HG03045 (cell line): ENCODE measurements around the gene MON1A.
"Not testable (repeated sequence)": the region's sequence is repeated elsewhere in the genome, so short reads cannot be mapped to it uniquely, and the experiment has no call there.

Experiments used
- ATAC-seq: cut with Tn5 transposase; IDR thresholded peaks from one replicate; pipeline ENCODE4 v1.9.1; 2021; ENCODE audit warnings: mild to moderate bottlenecking, moderate library complexity; ENCODE audit not compliant: unreplicated experiment

Gene MON1A, protein sequence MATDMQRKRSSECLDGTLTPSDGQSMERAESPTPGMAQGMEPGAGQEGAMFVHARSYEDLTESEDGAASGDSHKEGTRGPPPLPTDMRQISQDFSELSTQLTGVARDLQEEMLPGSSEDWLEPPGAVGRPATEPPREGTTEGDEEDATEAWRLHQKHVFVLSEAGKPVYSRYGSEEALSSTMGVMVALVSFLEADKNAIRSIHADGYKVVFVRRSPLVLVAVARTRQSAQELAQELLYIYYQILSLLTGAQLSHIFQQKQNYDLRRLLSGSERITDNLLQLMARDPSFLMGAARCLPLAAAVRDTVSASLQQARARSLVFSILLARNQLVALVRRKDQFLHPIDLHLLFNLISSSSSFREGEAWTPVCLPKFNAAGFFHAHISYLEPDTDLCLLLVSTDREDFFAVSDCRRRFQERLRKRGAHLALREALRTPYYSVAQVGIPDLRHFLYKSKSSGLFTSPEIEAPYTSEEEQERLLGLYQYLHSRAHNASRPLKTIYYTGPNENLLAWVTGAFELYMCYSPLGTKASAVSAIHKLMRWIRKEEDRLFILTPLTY

DNA sequence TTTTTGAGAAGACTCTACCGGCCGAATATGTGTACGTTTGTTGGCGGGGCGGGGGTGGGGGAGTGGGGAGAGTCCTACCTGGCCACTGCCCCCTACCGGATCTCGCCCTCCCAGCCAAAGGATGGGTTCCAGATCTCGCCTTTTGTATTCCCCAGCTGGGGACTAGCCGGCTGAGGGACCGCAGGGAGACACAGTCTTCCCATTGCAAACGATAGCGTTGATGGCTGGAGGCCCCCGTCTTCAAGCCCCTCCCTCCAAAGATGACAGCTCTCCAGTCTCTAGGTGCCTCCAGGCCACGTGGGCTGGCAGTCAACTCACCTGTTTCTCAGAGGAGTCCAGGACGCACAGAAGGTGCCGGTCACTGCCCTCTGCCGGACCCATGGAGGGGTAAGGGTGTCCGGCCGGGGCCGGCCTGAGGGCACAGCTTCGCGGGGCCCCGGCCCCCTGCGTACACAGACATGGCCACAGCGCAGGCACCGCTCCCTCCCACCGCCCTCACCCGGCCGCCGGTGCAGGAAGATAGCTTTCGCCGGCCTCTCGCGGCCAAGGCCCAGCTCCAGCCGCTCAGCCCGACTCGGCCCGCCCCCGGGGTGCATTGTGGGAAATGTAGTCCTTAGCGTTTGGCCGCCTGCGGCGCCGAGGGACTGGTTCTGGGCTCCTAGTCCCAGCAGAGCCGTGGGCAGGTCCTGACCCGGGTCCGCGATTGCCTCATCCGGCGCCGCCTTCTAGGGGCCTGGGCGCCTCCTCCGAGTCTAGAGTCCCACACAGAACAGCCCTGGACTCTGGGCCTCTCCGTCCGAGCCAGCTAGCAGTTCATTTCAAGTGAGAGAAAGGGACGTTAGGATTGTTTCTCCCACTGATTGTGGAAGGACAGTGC is at the start of gene MON1A:
MON1A (minus strand) TSS at position 521 of the 877 bp plus-strand sequence. CDS start 16,465 bp downstream, outside the sequence.
- peak; percentile 86 for ATAC-seq

DNA sequence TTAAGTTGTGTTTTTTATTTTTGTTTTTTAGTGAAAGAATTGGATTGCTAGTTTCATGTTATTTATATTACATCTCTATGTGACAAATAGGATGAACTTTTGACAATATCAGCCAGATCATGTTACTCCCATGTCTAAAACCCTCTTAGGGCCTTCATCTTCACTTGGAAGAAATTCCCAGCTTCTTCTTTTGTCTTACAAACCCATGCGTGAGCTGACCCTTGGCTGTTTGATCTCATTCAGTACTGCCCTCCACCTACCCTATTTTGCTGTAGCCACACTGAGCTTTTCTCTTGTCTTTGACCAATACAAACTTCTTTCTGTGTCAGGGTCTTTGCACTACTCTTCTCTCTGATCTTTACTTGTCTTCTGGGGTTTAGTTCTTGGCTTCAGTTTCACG is 47.3 kb upstream of the MON1A start:
- no peak for ATAC-seq

DNA sequence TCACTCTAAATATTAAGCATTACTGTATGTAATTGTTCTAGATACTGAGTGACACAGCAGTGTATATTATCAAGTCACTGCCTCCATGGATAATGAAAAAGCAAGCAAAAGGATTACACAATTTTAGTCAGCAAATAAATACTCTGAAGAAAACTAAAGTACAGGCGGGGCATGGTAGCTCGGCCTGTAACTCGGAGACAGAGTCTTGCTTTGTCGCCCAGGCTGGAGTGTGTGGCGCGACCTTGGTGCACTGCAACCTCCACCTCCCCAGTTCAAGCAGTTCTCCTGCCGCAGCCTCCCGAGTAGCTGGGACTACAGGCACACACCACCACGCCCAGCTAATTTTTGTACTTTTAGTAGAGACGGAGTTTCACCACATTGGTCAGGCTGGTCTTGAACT is 43.0 kb upstream of the MON1A start:
- ATAC-seq, result no peak

DNA sequence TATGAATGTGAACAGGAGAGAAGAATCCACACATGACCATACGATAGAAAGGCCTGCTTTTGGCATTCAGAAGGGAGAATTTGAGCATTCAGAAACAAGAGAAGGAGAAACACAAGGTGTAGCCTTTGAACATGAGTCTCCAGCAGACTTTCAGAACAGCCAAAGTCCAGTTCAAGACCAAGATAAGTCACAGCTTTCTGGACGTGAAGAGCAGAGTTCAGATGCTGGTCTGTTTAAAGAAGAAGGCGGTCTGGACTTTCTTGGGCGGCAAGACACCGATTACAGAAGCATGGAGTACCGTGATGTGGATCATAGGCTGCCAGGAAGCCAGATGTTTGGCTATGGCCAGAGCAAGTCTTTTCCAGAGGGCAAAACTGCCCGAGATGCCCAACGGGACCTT is 38.7 kb upstream of the MON1A start:
- ATAC-seq, result no peak

DNA sequence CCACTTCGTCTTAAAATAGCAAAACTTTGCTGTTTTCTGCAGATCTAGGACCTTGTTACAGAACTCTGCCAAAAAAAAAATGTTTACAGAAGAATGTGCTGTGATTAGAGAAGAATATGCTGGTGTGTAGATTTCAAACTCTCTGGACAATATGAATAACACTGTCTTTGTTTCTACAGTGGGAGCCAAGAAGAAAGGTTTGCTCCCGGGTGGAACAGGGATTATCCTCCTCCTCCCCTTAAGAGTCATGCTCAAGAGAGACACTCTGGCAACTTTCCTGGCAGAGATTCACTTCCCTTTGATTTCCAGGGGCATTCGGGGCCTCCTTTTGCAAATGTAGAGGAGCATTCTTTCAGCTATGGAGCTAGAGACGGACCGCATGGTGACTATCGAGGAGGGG is 37.7 kb upstream of the MON1A start:
- ATAC-seq, result no peak

DNA sequence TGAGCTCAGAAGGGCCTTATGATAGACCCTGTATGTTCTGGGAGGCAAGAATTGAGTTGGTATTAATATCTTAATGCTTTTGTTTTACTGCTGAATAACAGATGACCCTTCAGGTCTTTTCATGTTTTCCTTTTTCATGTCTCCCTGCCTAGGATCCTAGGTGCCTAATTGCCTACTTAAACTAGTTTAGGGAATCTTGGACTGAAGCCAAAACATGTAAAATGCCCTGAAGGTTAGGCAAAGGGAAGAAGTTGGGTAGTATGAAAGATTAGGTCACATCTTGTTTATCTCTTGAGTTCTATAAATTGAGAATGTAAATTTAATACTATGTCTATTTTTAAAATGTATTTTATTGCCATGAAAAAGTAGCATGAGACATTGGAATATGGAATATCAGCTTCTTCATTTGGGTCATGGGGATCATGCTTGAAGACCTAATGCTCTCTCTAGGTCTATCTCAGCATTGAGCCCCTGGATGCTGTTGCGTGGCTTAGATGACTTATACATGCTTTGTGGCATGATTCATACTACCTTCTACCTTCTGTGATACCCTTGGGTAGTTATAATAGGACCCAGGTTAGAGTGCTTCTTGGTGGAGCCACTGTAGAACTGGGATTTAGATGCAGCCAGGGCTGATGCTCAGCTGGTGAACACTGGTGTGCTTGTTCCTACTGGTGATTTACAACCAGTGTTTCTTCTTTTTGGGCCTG is 36.8 kb upstream of the MON1A start:
- ATAC-seq, result no peak

DNA sequence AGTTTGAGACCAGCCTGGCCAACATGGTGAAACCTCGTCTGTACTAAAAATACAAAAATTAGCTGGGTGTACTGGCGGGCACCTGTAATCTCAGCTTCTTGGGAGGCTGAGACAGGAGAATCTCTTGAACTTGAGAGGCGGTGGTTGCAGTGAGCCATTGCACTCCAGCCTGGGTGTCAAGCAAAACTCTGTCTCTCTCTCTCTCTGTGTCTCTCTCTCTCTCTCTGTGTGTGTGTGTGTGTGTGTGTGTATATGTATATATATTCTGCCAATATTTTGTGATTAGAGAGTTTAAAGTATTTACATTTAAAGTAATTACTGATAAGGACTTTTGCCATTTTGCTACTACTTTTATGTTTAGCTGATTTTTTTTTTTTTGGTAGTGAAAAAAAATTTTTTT is 26.0 kb upstream of the MON1A start:
- ATAC-seq, result no peak

DNA sequence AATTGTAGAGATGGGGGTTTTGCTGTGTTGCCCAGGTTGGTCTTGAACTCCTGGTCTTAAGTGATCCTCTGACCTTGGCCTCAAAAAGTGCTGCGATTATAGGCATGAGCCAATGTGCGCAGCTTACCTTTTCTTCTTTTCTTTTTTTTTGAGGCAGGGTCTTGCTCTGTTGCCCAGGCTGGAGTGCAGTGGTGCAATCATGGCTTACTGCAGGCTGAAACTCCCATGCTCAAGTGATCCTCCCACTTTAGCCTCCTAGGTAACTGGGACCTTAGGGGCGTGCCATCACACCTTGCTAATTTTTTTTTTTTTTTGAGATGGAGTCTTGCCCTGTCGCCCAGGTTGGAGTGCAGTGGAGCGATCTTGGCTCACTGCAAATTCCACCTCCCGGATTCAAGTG is 23.3 kb upstream of the MON1A start:
- no peak for ATAC-seq

DNA sequence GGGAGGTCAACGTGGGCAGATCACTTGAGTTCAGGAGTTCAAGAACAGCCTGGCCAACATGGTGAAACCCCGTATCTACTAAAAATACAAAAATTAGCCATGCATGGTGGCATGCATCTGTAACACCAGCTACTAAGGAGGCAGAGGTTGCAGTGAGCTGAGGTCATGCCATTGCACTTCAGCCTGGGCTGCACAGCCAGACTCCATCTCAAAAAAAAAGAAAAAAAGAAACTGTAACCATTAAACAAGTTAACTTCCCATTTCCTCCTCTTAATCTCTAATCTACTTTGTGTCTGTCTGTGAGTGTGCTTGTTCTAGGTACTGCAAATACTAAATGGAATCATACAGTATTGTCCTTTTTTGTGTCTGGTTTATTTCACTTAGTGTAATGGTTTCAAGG is 13.0 kb upstream of the MON1A start:
- ATAC-seq, result no peak

DNA sequence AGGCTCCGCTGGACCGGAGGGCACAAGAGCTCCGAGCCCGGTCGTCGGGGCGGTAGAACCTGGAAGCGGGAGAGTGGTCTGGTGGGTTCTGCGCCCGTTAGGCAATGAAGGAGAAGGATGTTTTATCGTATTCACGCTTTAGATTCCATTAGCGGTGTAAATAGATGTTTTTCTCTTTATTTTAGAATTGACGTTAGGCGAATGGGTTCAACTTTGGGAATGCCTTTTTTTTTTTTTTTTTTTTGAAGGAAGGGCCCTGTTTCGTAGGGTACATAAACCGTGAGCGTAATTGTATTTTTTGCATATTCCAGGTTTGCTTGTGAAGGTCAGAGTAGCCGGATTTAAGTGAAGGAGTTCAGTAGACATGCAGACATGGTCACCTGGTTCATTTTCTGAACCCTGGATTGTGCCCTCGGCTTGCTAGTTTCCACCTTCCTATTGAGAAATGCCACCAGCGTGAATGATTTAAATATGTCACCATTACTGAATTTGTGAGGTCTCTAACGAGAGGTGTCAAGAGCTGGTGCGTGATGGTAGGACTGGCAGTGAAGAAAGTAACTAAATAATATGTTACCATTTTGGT is 11.1 kb upstream of the MON1A start:
- ATAC-seq, result no peak

DNA sequence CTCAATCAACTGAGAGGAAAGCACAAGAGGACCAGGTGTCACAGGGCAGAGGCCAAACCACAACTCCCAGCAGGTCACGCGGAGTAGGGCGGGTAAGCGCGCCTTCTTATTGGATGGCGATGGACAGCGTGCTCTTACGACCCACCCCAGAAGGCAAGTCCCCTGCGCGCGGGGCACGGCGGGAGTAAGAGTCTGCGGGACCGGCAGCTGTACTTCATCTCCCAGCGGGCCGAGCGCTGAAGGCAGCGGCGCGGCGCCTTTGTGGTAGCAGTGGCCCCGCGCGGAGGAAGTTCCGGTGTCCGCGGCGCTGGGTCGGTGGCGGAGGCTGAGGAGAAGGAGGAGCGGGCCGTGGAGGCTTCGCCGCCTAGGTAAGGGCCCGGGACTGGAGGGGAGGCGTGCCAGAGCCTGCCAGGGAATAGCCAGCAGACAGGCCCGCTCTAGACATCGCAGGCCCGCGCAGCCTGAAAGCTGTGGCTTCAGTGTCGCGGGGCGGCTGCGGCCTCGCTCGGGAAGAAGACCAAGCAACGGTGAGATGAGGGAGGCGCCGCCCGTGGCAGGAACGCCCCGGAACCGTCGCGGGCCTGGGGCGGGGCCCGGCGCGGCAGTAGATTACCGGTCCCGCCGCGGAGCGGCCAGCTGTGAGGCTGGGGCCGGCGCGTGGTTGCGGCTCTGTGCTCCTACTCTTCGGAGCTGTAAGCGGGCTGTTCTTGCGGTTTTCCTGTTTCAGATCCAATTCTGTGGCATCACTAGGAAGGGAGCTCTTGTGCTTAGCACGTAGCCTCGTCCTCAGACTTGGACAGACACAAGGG is 10.5 kb upstream of the MON1A start, which contains the start of gene RBM6:
RBM6 (plus strand) TSS at position 293 of the 809 bp plus-strand sequence. CDS start 22,492 bp downstream, outside the sequence.
- ATAC-seq, result peak; percentile 94

DNA sequence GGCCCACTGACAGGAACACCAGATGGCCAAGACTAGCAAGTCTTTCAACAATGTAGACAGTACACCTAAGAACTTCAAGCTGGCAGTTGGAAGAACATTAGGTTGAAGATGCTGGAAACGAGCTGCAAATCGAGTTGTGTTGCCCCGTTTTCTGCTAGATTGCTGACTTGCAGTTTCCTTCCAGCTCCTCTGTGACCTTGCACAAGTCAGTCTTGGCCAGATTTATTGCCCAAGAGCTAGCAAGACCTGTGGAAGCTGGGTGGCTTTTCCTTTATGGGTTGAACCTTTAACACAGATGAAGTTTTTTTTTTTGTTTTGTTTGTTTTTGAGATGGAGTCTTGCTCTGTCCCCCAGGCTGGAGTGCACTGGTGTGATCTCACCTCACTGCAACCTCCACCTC is 7.5 kb upstream of the MON1A start:
- ATAC-seq, result no peak

DNA sequence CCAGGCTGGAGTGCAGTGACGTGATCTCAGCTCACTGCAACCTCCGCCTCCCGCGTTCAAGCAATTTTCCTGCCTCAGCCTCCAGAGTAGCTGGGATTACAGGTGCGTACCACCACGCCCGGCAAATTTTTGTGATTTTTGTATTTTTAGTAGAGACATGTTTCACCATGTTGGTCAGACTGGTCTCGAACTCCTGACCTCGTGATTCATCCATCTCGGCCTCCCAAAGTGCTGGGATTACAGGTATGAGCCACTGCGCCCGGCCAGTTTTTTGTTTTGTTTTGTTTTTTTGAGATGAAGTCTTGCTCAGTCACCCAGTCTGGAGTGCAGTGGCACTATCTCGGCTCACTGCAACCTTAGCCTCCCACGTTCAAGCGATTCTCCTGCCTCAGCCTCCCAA is 2.7 kb upstream of the MON1A start:
- ATAC-seq, result not testable (repeated sequence)

DNA sequence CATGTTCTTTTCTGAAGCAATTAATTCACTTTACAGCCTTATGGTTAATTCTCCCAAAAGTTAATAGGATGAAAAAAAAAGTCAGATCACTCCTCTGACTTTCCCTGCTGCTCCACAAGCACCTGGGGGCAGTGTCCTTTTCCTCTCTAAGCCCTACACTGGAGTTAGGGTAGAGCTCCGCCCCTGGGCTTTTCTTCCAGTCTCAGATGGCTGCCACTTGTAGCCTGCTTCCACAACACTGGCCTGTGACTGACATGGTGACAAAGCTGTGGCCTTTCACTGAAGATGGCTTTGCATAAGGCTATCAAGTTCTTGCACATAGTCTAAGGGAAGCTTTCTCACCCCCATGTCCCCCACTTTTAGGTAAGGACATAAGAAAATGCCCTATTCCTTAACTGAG is 1.3 kb upstream of the MON1A start:
- no peak for ATAC-seq

DNA sequence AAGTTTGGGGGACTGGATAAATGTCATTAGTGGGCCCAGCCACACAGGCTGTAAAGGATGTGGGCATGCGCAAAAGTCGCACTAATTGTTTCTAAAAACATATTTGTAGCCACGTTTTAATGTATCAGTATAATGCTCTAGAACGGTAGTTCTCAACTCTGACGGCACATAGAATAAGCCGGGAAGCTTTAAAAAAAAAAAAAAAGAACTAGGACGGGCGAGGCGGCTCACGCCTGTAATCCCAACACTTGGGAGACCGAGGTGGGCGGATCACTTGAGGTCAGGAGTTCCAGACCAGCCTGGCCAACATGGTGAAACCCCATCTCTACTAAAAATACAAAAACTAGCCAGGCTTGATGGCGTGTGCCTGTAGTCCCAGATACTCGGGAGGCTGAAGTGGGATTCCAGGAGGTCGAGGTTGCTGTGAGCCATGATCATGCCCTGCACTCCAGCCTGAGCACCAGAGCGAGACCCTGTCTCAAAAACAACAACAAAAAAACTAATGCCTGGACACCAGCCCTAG is 618 bp upstream of the MON1A start:
- ATAC-seq, result no peak

DNA sequence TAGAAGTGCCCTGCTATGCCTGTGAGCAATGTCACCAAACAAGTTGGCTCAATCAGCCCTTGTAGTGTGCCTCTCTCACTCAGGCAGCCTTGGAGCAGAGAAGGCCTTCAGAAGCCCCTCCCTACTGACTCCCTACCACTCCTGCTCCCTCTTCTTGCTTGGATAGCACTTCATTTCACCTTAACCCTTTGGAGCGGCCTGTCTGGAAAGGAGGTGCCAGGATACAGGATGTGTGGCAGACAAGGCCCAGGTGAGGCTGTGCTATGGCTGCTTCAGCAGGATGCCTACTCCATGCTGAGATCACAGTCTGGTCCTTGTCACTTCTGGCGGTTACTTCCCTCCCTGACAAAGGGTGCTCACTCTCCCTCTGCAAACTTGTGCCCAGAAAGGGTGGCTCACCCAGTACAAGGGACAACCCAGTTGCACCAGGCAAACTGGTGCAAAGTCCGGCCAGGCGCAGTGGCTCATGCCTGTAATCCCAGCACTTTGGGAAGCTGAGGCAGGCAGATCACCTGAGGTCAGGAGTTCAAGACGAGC is 1.1 kb downstream of the MON1A start:
- no peak for ATAC-seq

DNA sequence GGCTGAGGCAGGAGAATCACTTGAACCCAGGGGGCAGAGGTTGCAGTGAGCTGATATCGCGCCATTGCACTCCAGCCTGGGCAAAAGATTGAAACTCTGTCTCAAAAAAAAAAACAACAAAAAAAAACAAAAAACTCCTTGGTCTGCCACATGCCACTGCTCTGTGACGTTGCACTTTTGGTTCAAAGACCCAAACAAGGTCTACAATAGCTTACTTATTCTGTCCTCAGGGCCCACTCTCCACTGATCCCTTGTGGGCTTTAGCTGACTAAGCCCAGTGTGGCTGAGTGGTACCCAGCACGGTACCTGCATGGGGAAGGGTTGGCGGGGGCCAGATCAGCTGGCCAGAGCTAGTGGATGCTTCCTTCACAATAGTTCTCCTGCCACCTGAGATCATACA is 1.8 kb downstream of the MON1A start:
- ATAC-seq, result no peak

DNA sequence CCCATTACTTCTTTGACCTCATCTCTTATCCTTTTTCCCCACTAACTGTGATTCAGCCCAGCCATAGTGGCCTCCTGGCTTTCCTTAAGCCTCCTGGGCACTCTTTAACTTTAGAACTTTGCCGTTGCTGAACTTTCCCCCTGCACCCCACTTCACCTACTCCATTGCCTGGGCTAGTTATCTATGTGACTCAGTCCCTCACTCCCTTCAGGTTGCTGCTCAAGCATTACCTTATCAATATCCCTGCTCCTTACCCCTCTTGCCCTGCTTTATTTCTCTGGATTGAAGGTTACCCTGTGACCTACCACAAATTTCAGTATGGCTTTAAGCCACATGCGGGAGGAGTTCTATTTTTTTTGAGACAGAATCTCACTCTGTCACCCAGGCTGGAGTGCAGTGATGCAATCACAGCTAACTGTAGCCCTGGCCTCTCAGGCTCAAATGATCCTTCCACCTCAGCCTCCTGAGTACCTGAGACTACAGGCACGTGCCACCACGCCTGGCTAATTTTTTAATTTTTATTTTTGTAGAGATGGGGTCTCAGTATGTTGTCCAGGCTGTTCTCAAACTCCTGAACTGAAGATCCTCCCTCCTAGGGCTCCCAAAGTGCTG is 3.4 kb downstream of the MON1A start:
- ATAC-seq, result no peak

DNA sequence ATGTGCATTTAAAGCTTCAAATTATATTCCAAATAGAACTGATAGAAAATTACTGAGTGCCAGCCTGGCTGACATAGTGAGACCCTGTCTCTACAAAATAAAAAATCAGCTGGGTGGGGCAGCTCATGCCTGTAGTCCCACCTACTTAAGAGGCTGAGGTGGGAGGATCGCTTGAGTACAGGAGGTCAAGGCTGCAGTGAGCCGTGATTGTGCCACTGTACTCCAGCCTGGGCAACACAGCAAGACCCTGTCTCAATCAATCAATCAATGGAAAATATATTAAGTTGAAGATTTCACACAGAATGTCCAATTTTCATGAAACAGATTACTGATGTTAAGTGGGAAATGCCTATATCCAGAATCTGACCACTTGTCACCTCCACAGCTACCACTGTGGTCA is 4.1 kb downstream of the MON1A start:
- ATAC-seq, result no peak
